LoVo (cell line): ENCODE results near the gene ACP2.
"Not testable (repeated sequence)": the region's sequence is repeated elsewhere in the genome, so short reads cannot be mapped to it uniquely, and the experiment has no call there.

Experiments used
- DNase-seq: peaks from one replicate; pipeline ENCODE4 v3.0.0-alpha.2; 2016; ENCODE audit warnings: low spot score

The ACP2 gene

DNA sequence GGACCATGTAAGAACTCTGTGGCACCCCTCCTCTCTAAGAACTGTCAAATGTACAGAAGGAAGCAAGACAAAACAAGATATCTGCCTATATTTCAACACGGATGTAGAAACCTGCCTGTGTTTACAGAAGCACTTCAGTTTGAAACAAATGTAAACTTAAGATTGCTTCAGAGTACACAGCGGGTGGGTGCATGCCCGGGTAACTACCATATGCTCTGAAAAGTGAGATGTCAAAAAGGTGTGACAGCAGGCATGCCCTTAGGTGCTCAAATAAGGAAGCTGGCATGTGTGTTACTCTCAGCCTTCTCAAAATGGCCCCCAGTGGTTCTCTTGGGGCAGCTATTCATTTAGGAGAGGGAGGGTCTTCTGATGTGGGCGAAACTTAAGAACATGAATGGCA is 5.2 kb downstream of the ACP2 start:
- DNase-seq: no peak

DNA sequence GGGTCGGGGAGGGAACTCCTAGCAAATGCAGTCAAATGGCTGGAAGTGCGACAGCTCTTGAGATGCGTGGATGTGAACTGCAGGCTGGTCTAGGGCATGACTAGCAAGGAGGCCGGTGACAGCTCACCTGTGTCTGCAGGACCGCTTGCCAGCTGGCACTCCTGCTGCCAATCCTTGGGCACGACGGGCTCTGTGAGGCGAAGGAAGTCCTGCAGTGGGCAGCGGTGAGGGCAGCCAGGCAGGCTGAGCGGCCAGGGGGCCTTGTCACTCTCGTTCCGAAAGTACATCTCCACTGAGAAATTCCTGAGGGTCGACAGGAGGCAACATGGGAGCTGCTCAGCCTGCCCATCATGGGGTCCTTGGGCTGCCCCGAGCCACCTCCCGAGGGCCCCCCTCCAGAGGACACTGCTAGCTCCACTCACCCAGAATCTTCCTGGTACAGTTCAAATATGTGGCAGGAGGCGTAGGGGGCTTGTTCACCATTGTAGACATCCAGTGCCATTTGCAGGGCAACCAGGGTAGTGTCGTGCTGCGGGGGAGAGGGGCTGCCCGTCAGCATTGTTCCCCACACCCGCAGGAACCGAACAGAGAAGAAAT is 5.9 kb downstream of the ACP2 start:
- no peak for DNase-seq

DNA sequence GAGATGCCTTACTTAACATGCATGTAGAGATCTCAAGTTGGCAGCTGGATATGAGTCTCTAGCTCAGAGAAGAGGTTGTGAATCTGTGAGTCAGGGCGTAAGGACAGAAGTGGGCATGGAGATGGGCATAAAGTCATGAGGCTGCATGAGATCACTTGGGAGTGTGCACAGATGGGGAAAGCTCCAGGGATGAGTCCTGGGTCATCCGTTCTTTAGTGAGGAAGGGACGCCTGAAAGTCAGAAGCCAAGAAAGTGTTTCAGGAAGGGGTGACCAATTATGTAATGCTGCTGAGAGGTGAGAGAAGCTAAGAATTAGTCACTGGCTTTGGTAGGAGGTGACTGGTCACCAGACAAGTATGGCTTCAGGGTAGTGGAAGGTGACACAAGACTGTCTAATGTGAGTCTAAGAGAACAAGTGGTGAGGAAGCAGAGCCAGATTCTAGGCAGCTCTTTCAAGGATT is 6.7 kb downstream of the ACP2 start:
- no peak for DNase-seq

DNA sequence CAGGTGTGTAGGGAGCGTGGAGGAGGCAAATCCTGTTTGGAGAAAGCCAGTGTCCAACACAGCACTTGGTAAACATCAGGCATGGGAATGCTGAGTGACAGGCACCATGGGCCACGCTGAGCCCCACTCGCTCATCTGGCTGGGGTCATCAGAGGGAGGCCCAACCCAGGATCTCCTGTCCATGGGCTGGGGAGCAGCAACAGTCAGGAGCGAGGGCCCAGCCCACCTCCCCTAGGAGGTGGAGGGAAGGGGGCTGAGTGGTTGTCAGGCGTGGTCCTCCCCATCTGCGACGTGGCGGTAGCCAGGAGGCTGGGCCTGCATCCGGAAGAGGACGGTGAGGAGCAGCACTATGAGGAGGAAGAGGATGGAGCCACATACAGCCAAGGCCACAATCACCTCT is 8.8 kb downstream of the ACP2 start:
- DNase-seq: no peak

DNA sequence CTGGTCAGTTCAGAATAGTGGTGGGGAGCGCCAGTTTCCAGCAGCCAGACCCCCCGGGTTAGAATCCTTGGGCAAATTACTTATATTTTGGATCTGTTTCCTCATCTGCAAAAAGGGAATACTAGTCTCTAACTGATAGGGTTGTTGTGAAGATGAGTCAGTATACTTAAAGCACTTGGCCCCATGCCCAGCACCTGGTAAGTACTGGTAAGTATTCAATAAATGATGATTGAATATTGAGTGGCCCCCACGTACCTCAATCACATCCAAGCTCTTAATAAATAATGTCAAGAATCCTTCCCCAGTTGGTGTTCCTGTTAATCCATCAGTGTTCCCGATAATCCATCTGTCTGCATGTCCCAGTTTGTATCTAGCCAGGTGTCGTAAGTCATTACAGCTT is 12.1 kb downstream of the ACP2 start:
- DNase-seq: no peak

DNA sequence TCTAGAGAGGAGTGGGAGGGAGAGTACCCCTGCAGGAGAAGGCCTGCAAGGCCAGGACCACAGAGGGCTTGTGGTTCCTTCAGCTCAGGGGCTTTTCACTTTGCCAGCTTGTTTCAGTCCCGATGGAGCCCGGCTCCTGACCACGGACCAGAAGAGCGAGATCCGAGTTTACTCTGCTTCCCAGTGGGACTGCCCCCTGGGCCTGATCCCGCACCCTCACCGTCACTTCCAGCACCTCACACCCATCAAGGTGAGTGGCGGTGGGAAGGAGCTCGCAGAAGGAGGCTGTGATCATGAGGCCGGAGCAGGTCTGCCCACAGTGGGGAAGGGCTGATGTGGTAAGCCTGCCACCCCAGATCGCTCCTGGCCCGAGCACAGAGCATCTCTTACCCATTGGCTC is 13.5 kb downstream of the ACP2 start:
- no peak for DNase-seq

DNA sequence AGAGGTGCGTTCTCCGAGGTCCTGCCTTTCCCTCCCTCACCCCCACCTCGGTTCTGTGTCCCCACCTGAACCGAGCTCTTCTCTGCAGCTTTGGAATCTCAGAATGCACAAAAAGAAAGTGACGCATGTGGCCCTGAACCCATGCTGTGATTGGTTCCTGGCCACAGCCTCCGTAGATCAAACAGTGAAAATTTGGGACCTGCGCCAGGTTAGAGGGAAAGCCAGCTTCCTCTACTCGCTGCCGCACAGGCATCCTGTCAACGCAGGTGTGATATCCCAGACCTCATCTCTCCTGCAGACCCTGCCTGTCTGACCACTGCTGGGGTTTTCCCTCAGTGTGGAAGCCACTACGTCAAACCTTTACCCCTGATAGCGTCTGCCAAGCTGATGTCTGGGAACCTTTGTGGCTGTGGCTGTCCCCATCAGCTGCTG is 13.9 kb downstream of the ACP2 start:
- no peak for DNase-seq

DNA sequence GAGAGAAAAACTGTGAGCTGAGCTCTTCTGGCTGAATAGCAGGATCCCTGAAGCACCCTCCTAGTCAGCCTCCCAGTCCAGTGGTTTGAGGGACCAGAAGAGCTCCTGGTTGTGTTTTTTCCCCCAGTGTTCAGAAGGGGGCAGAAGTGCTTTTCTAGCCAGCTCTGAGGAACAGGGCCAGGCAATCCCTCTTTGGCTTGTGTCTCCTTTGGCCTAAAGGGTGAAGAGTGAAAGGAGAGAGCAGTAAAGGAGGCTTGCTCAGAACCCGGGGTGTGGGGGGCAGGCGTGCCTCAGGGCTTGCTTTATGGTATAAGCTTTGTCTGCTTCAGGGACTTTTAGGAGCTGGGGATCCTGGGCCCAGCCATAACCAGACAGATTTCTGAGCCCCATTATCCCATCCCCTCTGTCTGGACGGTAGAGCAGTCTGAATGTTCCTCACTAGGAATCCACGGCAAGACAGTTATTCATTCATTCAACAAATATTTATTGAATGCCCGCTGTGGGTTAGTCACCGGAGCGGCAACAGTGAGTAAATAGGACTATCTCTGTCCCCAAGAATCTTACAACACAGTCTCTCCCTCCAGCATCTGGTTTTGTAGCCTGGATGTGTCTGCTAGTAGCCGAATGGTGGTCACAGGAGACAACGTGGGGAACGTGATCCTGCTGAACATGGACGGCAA is 14.5 kb downstream of the ACP2 start:
- no peak for DNase-seq

DNA sequence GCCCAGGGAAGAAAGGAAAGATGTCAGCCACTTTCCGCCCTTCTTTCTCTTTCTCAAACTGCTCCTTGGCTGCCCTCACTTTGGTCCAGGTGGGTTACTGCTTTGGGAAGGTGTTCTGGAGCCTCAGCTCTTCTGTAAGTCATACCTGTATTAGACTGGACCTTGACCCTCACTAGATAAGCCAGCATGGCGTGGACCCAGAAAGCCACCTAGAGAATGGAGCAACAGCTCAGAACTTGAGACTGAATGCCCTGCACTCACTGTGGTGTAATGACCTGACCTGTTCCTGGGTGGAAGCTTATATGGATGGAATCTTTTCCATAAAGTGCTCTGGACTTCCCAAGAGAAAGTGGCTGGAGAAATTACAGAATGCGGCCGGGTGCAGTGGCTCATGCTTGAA is 15.6 kb downstream of the ACP2 start:
- DNase-seq: no peak

DNA sequence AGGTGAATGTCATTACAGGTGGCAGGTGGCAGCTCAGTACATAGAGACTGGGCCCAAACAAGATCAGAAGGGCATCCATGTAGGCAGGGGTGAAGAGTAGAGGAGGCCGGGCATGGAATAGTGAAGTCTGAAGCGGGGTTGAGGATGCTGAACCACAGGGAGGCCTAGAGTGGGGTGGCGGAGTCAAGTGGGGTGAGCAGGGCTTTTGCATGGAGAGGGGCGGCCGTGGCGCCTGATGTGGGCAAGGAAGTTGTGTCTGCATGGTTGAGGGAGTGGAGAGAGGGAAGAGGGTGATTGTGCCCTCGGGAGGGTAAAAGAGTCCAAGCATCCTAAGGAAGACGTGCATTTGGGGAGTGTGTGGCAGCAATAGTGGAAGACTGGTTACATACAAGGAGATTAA is 19.5 kb downstream of the ACP2 start:
- DNase-seq: no peak

DNA sequence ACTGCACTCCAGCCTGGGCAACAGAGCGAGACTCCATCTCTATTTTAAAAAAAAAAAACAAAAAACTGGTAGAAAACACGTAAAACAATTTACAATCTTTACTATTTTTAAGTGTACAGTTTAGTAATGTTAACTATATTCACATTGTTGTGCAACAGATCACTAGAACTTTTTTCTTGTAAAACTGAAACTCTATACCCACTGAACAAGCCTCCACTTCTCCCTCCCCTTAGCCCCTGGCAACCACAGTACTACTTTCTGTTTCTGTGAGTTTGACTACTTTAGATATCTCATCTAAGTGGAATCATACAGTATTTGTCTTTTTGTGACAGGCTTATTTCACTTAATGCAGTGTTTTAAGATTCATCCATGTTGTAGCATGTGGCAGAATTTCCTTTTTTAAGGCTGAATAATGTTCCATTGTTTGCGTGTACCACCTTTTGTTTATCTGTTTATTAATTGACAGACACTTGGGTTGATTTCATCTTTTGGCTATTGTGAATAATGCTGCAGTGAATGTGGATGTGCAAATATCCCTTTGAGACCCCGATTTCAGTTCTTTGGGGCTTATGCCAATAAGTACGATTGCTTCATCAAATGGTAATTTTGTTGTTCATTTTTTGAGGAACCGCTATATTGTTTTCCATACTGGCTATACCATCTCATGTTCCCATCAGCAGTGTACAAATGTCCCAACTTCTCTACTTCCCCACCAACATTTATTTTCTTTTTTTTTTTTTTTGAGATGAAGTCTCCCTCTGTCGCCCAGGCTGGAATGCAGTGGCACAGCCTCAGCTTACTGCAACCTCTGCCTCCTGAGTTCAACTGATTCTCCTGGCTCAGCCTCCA is 22.8 kb downstream of the ACP2 start:
- no peak for DNase-seq

DNA sequence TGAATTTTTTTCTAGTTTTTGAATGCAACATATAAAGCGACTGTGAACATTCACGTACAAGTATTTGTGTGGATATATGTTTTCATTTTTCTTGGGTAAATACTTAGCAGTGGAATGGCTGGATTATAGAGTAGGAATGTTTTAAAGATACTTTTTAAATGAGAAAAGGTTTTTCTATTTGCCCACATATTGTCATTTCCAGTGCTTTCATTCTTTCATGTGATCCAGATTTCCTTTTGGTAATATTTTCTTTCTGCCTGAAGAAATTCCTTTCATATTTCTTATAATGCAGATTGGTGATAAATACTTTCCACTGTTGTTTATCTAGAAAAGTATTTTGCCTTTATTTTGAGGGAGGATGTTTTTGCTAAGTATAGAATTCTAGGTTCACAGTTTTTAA is 25.9 kb downstream of the ACP2 start:
- DNase-seq: no peak

DNA sequence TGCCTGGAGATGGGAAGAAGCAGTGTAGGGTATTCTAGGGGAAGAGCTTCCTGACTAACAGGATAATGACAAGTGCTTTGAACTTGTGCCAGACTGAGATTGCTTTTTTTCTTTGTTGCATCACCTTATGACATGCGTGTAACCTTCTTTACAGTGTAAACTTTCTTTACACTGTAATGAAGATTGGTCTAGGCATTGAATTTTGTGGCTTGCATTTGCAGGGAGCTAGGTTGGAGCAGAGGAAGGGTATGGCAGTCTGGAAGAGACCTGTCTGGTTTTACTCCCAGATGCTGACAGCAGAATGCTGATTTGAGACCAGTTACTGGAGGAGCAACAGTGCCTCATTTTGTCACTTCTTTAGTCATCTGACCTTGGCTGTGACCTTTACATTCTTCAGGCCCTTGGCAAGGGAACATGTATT is 28.2 kb downstream of the ACP2 start:
- DNase-seq: no peak

DNA sequence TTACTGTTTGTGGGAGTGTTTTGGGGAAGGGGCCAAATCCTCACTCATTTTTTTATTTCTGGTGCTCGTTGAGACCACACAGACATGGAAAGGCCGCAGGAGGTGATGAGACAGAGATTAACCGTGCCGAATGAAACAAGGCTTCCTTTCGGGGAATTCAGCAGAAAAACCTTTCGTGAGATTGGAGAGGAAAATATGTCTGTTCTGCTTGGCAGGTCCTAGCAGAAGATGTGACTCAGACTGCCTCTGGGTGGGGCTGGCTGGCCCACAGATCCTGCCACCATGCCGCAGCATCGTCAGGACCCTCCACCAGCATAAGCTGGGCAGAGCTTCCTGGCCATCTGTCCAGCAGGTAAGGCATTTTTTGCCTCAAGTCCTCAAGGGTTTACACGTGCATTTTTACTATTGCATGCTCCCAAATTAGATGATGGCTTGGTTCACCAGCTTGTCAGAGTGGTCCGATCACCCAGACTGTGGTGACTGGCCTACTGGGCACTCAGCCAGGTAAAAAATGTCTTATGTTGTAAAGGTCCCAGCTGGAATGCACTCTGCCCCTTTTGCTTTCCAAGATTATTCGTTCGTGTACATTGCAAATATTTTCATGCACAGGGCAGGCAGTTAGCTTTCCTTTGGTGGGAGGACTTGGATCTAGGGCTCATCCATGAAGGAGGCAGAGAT is 32.4 kb downstream of the ACP2 start:
- DNase-seq: peak; percentile 78

DNA sequence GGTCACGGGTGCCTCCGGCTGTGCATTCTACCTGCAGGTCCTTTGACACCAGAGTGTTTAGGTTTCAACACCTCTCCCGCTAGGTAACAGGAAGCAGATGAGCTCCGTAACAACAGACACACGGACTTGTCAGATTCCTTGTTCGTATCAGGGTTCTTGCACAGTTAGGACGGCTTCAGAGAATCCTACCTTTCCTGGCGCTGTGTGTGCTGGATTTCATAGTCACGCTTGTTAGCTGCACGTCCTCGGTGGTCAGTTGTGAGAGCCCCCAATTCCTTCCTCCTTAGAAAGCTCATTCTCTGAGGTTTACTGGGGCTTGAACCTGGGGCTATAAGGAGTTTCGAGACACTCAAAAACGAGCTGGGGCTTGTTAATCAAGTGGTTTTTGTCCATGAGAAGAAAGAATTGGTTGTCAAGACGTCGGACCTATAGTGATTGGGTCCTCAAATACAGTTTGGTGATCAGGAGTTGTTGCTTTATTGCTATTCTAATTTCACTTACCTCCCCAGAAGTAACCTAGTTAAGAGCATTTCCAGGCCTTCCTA is 33.2 kb downstream of the ACP2 start:
- no peak for DNase-seq

DNA sequence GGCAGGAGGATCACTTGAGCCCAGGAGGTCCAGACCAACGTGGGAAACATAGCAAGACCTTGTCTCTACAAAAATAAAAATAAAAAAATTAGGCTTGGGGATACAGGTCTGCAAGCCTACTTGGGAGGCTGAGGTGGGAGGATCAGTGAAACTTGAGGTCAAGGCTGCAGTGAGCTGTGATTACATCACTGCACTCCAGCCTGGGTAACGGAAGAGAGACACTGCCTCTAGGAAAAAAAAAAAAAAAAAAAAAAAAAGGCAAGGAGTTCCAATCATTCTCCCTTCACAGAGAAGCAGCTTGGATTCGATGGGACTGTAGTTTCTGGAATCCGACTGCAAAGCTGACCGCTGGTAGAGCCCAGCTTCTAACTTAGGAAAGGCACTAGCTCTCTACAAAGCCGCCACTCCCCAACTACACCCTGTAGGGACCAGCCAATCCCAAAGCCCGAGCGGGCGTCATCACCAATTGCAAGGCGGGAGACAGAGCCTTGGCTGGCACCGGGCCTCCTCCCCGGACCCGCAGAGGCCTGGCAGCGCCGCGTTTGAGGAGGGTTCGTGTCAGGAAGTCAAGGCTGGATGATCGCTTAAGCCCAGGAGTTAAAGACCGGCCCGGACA is 34.6 kb downstream of the ACP2 start:
- DNase-seq: peak; percentile 91

DNA sequence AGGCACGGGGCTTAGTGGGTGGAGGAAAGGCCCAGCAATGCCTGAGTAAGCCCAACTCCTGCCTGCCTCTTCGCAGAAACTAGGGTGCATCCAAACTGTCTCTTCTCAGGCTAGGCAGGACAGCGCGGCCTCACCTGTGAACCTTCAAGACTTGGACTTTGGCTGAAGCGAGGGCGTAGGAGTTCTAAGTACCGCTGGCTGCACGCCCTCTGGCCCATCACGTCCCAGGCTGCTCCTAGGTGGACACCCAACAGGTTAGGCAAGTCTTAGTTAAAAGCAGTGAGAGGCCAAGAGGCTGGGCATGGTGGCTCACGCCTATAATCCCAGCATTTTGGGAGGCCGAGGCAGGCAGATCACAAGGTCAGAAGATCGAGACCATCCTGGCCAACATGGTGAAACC is 35.7 kb downstream of the ACP2 start:
- DNase-seq: no peak

DNA sequence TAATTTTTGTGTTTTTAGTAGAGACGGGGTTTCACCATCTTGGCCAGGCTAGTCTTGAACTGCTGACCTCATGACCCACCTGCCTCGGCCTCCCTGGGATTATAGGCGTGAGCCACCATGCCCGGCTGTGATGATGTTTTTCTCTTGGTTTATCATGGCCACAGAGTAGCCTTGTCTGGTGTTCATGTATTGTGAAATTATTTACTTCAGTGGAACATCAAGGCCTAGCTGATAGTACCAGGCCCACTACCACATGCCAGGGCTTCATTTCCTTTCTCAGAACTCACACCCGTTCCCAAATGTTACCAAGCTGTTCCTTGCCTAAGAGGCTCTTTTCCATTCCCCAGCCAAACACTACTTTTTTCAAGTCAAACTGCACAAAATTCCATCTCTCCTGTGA is 40.0 kb downstream of the ACP2 start:
- DNase-seq: no peak

DNA sequence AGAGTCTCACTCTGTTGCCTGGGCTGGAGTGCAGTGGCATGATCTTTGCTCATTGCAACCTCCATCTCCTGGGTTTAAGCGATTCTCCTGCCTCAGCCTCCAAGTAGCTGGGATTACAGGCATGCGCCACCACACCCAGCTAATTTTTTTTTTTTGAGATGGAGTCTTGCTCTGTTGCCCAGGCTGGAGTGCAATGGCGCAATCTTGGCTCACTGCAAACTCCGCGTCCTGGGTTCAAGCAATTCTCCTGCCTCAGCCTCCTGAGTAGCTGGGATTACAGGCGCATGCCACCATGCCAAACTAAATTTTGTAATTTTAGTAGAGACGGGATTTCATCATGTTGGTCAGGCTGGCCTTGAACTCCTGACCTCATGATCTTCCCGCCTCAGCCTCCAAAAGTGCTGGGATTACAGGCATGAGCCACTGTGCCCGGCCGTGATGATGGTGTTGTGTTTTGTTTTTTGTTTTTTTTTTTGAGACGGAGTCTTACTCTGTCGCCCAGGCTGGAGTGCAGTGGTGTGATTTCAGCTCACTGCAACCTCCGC is 40.5 kb downstream of the ACP2 start:
- DNase-seq: not testable (repeated sequence)

DNA sequence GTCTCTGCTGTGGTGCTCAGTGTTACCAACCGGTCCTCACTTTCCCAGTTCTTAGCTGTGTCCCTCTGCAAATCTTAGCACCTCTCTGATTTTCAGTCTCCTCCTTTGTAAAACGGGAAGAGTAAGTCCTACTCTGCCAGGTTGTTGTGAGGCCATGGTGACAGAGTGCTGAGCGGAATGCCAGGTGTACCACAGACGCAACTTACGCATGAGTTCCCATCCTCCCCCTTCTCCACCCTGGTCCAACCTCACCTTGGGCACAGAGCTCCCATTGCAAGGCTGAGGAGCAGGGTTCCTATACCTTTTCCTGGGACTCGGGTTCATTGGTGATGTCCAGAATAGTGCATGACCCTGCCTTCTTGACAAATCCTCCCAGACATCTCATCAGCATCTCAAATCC is 41.2 kb downstream of the ACP2 start:
- no peak for DNase-seq

DNA sequence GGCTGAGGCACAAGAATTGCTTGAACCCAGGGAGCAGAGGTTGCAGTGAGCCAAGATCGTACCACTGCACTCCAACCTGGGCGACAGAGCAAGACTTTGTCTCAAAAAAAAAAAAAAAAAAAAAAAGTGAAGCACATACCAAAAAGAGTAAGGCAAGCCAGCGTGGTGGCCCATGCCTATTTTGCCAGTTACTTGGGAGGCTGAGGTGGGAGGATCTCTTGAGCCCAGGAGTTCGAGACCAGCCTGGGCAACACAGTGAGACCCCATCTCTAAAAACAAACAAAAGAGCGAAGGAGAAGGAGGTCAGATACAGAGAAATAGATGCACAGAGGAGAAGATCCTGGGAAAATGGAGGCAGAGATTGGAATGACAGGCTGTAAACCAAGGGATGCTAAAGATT is 42.0 kb downstream of the ACP2 start:
- DNase-seq: not testable (repeated sequence)

DNA sequence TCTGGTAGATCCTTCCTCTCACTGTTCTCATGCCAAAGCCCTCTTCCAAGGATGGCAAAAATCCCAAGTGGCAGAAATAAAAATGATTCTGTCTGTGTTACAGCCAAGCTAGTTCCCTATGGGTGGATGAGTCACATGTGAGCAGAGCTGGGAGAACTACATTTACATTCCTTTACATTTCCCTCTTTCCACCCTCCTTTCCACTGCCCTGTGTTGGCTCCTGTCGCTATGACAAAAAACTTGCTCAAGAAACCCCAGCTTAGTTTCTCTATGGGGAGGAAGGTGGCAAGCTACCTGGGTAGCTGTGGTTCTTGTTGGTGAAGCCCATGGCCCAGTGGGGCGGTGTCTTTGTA is 44.0 kb downstream of the ACP2 start:
- no peak for DNase-seq
